ENCODE results near the gene TRIP11.

GRCh38 chr14:92074555-92074954 lies 34.7 kb upstream of the TRIP11 start:
- TF ChIP-seq CTCF (IDR thresholded peaks at IDR 0.05; ENCODE audit: low read length) (no peak), EZH2 (IDR thresholded peaks at IDR 0.05; ENCODE audit: borderline replicate concordance, low read length) (no peak)
